DND-41 (cell line): ENCODE measurements around the gene MINDY1.

ENCODE experiments used
- CTCF ChIP-seq: IDR thresholded peaks from 2 replicates; pipeline ENCODE4 v1.5.1; 2012; ENCODE audit warnings: borderline replicate concordance, low read length, moderate library complexity, mild to moderate bottlenecking; ENCODE audit not compliant: poor library complexity, severe bottlenecking; ENCODE audit errors: extremely low read depth
- EZH2 ChIP-seq: IDR thresholded peaks from 3 replicates; pipeline ENCODE4 v1.6.1; 2012; ENCODE audit warnings: borderline replicate concordance, low read depth, mild to moderate bottlenecking, moderate library complexity, low read length, inconsistent platforms; ENCODE audit not compliant: severe bottlenecking

- TF ChIP-seq CTCF = no peak
- TF ChIP-seq EZH2 = no peak
These were observed 51.4 kb downstream of the MINDY1 start for GRCh38 chr1:150955280-150955679.
